CD4-positive, alpha-beta T cell treated with Interleukin-4 for 1 hour (primary cell): ENCODE data around the gene SAMM50.

Experiments
- DNase-seq, 2 donors: peaks; one replicate each; pipeline ENCODE4 v3.0.0-alpha.2; 2020 to 2022

Gene SAMM50

GRCh38 chr22:43980996-43981395, 25.8 kb downstream of the SAMM50 start:
- DNase-seq: no peak

- no peak for DNase-seq
These were observed 28.6 kb downstream of the SAMM50 start for GRCh38 chr22:43983808-43984207.

DNA sequence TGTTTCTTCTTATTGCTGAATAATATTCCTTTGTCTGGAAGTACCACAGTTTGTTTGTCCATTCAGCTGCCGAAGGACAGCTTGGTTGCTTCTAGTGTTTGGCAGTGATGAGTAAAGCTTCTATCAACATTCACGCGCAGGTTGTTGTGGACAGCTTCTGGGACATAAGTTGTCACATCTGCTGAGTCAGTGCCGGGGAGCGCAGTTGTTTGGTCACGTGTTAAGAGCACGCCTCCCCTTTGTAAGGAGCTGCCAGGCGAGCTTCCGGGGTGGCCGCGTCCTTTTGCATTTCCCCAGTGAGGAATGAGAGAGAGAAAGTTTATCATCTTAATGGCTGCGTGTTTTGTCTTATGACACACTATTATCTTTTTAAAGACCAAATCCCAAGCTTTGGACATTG, 30.3 kb downstream of the SAMM50 start:
- DNase-seq: no peak

DNA sequence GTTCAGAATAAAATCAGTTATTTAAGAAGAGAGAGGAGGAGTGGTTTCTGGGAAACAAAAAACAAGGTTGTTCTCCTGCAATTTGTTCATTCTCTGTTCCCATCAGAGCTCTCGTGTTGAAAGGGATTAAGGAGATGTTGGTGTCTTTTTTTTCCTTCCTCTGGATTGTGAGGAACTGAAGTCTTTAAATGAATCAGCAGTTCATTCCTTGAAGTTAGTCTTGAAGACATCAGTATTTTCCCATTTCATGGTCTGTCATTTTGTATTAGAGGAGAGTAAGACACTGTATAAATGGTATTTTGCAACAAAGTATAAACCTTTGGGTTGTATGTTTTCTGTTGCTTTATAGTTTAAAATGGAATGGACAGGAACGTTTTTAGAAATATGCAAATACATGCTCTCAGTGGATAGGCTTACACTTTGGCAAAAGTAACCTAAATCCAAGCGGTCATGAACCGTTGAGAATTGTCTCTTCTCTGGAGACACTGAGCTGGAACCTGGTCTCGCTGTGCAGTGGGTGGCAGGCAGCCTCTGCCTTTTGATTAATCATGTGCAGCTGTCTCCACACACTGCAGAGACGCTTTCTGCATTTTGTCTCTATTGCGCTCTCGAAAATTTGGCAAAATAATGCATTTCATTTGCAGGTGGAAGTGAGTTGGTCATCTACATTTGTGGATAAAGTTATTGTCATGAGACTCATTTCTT, 33.0 kb downstream of the SAMM50 start:
- DNase-seq: no peak

DNA sequence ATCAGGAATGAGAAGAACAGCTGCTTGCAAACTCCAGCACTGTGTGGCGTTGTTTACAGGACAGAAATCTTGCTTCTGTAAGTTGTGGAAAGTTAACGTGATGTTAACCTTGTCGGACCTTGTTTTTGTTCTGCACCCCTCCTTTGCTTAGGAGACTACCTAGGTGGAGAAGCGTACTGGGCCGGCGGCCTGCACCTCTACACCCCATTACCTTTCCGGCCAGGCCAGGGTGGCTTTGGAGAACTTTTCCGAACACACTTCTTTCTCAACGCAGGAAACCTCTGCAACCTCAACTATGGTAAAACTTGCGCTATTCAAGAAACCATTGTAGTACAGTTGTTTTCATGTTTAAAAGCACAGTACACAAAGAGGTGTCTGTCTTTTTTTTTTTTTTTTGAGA, 33.7 kb downstream of the SAMM50 start:
- DNase-seq: no peak

DNA sequence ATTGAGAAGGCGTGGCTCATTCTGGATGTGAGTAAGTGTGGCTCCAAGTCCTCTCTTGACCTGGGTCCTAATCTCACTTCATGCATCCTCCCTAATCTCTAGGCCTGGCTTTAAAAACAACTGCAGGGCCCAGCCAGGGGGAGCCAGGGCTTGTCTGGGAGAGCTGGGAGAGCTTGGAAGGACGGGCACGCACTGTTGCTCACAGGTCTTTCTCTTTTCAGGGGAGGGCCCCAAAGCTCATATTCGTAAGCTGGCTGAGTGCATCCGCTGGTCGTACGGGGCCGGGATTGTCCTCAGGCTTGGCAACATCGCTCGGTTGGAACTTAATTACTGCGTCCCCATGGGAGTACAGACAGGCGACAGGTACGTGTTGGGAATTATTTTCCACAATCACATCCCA, 34.8 kb downstream of the SAMM50 start:
- DNase-seq: no peak

DNA sequence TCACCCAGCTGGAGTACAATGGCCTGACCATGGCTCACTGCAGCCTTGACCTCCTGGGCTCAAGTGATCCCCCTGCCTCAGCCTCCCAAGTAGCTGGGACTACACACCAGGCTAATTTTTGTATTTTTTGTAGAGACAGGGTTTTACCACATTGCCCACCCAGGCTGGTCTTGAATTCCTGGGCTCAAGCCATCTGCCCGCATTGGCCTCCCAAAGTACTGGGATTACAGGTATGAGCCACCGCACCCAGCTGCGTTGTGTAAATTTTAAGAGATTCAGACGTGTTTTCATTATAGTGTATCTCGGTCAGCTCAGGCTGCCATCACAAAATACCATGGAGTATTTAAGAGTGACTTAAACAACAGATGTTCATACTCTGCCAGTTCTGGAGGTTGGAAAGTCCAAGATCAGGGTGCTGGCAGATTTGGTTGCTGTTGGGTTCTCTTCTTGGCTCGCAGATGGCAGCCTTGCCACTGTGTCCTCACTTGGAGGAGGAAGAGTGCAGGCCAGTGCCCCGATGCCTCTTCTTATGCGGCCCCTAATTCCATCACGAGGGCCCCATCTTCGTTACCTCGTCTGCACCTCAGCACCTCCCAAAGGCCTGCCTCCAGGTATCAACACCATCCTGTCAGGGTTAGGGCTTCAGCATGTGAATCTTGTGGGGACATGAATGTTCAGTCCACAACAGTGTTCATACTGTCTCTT, 36.2 kb downstream of the SAMM50 start:
- no peak for DNase-seq

GRCh38 chr22:43992331-43992821, 37.1 kb downstream of the SAMM50 start:
- DNase-seq: no peak

GRCh38 chr22:43993072-43993760, 38.0 kb downstream of the SAMM50 start:
- DNase-seq: peak; percentile 66 to 73

DNA sequence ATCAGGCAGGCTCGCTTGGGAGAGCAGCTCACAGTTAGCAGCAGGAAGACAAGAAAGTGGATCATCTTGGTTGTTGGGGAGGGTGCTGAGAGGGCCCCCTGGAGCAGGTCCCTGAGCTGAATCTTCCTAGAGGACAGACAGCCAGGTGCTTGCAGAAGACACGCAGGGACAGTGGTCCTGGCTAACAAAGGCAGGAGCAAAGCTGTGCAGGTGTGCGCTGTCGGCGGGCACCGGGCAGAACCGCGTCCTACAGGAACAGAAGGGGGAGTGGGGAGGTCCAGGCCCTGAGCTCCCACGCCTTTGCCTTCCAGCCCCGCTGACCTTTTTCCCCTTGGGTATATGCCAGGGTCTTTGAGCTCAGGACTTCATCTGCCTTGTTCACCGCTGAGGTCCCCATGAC, 38.8 kb downstream of the SAMM50 start:
- DNase-seq: no peak

- no peak for DNase-seq
These were observed 39.2 kb downstream of the SAMM50 start for GRCh38 chr22:43994416-43994815.

DNA sequence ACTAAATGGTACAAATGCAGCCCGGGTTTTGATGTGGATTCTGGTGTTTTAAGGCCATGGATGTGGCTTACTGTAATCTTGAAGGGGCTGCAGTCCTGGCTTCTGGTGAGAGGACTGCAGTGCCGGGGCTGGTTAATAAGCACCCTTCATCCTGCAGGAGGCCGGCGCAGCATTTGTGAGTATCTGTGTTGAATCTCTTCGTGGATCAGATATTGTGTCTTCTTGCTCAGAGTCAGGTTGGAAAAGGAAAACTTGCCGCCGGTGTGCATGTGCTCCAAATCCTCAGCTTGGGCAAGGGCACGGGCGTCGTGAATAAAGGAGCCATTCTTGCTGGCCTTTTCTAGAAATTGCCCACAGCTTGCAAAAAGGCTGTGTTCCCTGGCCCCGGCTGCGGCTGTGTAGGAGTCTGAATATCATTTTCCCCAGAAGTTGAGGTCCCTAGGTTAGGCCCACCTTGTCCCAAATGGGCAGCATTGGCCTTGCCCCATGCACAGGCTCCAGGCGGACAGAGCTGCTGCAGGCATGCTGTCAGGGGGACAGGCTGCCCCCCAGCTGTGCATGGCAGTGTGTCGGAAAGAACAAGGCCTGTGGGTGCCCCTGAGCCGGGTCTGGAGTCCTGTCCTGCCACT, 39.9 kb downstream of the SAMM50 start:
- no peak for DNase-seq

DNA sequence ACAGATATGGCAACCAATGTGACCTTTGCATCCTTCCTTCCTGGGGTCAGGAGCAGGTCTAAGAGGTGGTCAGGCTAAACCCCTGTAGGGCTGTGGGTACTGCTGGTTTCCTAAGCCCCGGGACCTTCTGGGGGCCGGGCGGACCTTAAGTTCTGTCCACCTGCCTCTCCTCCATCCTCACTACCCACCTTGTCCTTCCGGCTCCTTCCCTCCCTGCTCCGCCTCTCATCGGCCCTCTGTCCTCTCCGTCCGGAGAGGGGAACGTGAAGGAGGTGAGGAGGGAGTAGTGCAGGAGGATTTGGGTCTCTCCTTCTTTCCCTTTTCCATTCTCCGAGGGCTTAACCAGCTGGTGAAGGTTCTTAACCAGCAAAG, 40.5 kb downstream of the SAMM50 start:
- DNase-seq: no peak

GRCh38 chr22:43996170-43996980, 41.1 kb downstream of the SAMM50 start:
- DNase-seq: peak; percentile 73 to 82

- no peak for DNase-seq
These were observed 41.7 kb downstream of the SAMM50 start for GRCh38 chr22:43996981-43997265.

GRCh38 chr22:43998679-43999264, 43.5 kb downstream of the SAMM50 start:
- DNase-seq: no peak

DNA sequence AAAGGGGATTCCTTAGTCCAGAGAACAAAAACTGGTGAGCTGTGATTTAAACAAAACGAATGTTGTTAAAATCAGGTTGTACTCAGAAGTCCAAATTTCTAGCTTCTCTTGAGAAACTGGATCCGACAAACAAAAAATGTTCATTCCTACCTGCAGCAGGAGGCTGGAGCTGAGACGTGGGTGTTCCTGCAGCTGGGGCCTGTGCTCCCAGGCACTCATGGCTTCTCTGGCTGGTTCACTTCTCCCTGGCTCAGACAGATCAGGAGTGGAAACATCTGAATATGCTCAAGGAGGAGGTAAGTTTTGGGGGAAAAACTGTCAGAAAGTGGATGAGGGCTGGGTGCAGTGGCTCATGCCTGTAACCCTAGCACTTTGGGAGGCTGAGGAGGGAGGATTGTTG, 44.1 kb downstream of the SAMM50 start:
- no peak for DNase-seq

DNA sequence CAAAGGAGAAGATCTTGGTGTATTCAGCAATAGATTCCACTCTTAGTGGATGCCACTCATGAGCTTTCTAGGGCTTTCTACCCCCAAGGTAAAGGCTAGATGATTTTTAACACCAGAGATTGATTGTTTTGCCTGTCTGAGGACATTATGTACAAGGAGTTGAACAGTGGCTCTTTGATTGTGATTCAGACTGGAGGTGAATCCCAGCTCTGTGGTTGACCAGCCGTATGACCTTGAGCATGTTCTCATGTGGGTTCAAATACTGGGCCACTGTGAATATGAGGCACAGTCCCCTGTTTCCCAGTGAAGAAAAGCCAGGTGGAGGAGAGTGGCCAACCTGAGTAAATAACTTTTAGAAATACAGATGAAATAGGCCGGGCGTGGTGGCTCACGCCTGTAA, 44.9 kb downstream of the SAMM50 start:
- DNase-seq: no peak

DNA sequence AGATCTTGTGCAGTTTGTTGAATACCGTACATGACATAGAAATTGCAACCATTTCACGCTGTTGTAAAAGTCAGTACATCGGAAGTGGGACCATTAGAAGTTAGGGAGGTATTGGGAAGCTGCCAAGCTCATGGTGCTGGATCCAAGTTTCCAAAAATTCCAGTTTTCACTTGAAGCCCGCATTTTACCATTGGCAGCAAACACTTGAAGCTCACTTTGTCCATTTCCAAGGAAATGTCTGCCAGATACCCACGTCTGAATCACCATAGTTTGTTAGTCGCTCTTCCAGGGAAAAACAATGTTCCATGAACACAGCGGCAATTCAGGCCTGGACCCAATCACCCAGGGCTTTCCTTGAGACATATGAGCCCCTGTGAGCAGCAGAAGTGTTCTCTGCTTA, 46.3 kb downstream of the SAMM50 start:
- DNase-seq: no peak

GRCh38 chr22:44002324-44002723, 47.1 kb downstream of the SAMM50 start:
- no peak for DNase-seq

GRCh38 chr22:44002997-44003396, 47.8 kb downstream of the SAMM50 start:
- DNase-seq: no peak

DNA sequence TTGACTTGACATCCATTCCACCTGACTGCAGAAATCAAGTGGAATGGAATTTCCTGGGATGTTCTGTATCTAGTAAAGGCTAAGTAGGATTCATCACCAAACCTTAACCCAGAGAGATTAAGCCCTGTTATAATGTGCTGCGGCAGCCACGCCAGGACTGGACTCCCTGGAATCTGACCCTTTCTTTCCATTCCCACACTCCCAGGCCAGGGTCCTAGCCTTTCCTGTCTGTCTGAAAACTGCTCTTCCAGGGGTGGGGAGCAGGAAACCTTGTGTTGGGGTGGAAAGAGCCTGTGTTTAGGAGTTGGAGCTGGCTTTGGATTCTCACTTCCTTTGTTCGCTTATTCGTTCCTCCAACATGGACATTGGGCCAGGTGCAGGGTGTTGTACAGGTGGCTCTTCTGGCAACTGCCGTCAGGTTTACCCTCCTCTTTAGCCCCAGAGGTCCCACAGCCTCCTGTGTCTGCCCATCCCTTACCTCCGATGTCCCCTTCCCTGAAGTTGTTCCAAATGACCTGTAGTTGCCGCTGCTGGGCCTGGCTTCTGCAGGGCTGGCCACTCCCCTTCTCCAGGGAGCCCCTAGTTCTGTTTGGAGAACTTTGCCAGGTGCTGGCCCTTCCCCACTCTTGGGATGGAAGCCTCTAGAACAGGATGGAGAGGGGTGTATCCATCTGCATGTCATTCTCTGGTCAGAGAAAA, 48.3 kb downstream of the SAMM50 start:
- DNase-seq: no peak
